Hippocampal formation (tissue), 2 donors: Measurements from ENCODE around the gene MICB.
"Not testable (repeated sequence)": the region's sequence is repeated elsewhere in the genome, so short reads cannot be mapped to it uniquely, and the experiment has no call there.

Source experiments
- DNase-seq, 2 donors: peaks; one replicate each; lab custom pipeline; 2025; lab: John Stamatoyannopoulos, UW

Gene MICB

DNA sequence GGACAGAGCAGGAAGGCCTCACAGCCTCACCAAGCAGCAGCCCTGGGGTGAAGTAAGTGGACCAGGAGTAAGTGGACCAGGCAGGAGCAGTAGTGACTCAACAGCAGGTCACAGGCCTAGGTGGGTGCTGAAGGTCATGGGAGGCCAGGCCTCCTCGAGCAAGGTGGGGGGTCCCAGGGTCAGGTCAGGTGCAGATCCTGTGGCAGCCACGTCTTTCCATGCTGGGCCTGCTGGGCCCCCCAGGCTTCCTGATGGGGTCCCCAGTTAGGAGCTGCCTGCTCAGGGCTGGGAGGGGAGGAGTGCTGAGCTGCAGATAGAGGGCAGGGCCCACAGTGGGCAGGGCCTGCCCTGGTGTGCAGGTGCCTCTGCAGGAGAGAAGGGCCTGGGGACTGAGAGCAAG lies 11.1 kb downstream of the MICB start:
- not testable (repeated sequence) for DNase-seq

GRCh38 chr6:31510007-31510406 lies 12.1 kb downstream of the MICB start:
- no peak for DNase-seq

GRCh38 chr6:31513456-31514165 lies 15.7 kb downstream of the MICB start:
- DNase-seq: no peak

DNA sequence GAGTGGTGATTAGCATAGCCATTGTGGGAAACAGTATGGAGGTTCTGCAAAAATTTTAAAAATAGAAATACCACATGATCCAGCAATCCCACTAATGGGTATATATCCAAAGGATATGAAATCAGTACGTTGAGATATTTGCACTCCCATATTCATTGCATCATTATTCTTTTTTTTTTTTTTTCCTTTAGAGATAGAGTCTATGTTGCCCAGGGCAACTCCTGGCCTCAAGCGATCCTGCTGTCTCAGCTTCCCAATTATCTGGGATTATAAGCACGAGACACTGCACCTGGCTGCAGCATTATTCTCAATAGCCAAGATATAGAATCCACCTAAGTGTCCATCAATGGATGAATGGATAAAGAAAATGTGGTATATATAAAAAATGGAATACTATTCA lies 23.9 kb downstream of the MICB start:
- no peak for DNase-seq

DNA sequence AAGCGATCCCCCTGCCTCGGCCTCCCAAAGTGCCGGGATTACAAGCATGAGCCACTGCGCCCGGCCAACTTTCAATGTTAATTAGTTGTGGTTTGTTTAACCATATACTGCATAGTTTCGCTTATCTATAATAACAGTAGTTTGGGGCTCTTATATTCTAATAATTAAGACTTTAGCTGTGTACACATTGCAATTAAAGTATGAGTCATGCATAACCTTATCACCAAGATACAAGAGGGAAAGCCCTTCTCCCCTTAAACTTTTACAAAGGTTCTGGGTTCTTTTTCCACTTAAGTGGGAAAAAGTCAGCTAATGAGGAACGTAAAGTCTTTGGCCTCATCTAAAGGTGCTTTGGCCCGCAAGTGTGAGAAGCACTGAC lies 27.6 kb downstream of the MICB start:
- no peak for DNase-seq

GRCh38 chr6:31525932-31526591 lies 28.1 kb downstream of the MICB start:
- no peak for DNase-seq

DNA sequence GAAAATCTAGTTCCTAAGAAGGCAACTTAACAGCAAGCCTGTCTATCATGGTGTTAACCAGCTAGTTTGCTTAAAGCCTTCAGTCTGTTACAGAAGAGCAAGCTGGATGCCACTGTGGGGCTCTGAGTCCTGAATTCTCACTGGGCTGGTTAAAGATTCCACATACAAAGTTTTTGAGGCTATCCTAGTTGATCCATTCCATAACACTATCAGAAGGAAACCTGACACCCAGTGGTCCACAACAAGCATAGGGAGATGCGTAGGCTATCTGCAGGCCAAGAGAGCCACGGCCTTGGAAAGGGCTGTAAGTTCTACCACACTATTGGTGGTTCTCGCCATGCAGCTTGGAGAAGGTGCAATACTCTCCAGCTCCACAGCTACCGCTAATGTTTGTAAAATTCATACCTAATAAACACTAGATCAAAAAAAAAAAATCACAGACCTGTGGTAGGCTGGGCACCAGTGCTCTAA lies 30.4 kb downstream of the MICB start:
- no peak for DNase-seq

DNA sequence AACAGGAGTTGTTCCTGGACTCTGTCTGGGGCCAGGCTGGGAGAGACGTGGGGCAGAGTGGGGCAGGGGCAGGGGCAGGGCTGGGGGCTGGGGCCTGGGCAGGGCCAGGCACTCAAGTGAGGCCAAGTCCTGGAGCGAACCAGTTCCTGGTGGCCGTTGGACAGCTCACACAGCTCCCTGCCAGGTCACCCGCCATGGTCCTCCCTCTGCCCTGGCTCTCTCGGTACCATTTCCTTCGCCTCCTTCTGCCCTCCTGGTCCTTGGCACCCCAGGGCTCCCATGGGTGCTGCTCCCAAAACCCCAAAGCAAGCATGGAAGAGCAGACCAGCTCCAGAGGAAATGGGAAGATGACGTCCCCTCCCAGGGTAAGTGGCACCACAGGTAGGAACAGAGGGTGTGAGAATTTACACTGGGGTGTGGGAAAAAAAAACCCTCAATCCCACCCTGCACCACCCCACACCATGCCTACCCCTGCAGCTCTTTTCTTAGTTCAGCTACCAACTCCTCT lies 30.9 kb downstream of the MICB start, which contains the start of gene MCCD1:
Gene MCCD1, plus strand, starts transcription at position 142 of the 508 bp plus-strand sequence. Its CDS starts 53 bp downstream, at position 195.
- DNase-seq: no peak

DNA sequence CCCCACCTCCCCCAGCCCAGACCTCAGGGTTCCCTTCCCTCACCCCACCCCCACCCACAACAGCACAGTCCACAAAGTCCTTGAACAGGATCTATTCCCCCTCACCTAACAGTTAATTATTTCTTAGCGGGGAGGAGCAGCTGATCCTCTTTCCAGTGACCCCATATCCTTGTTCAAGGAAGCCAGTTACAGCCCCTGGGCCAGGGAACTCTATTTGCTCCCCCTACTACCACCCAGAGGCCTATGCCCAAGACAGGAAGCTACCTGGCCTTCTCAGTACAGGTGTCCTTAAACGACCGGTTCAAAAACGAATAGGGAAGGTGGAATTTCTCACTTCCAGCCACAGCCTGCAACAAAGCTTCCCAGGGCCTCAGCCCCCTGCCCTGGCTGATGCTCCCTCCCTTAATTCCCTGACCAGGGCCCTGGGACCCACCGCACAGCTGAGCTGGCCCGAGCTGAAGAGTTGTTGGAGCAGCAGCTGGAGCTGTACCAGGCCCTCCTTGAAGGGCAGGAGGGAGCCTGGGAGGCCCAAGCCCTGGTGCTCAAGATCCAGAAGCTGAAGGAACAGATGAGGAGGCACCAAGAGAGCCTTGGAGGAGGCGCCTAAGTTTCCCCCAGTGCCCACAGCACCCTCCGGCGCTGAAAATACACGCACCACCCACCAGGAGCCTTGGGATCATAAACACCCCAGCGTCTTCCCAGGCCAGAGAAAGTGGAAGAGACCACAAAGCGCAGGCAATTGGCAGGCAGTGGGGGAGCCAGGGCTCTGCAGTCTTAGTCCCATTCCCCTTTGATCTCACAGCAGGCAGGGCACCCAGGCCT lies 31.6 kb downstream of the MICB start:
- no peak for DNase-seq

GRCh38 chr6:31530659-31531058 lies 32.7 kb downstream of the MICB start:
- DNase-seq: no peak

DNA sequence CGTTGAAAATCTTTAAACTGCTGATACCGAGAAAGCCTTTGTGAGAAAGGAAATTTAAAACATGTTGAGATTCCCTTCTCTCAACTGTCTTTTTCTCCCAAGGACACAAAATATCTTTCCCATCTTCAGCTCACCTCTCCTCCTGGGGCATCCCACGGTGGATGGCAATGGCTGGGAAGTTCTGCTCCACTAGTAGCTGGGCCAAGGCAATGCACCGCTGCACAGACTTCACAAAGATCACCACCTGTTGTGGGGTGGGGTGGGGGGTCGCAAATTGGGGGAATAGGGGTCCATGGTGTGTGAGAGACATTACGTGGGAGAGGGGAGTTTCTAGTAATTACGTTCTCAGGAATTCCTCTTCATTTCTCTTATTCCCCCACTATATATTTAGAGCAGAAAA lies 33.2 kb downstream of the MICB start:
- DNase-seq: no peak

- no peak for DNase-seq
Measured at GRCh38 chr6:31531771-31532643, 34.1 kb downstream of the MICB start.

- DNase-seq: no peak
Measured at GRCh38 chr6:31532644-31533454, 34.9 kb downstream of the MICB start.

DNA sequence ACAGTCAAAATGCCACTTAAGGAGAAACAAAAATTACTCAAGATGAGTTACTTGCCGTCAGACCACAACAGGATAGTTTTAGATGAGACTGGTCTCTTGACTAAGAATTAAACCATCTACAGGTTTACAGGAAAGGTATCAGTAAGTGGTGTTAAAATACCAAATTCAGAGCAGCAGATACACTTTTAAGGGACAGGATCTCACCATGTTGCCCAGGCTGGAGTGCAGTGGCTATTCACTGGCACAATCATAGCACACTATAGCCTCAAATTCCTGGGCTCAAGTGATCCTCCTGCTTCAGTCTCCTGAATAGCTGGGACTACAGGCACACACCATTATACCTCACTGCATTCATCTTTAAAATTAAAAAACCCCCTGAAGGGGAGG lies 35.5 kb downstream of the MICB start:
- DNase-seq: no peak

DNA sequence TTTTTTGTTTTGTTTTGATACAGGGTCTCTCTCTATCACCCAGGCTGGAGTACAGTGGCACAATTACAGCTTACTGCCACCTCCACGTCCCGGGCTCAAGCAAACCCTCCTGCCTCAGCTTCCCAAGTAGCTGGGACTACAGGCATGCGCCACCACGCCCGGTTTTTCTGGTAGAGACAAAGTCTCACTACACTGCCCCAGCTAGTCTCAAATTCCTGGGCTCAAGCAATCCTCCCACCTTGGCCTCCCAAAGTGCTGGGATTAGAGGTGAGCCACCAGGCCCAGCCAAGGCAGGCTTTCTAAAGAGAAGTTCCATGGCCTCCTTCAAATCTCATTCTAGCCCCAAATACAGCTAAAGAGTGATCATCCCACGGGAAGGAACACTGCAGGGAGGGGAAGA lies 36.1 kb downstream of the MICB start:
- no peak for DNase-seq

- no peak for DNase-seq
Measured at GRCh38 chr6:31534521-31535040, 36.6 kb downstream of the MICB start.

DNA sequence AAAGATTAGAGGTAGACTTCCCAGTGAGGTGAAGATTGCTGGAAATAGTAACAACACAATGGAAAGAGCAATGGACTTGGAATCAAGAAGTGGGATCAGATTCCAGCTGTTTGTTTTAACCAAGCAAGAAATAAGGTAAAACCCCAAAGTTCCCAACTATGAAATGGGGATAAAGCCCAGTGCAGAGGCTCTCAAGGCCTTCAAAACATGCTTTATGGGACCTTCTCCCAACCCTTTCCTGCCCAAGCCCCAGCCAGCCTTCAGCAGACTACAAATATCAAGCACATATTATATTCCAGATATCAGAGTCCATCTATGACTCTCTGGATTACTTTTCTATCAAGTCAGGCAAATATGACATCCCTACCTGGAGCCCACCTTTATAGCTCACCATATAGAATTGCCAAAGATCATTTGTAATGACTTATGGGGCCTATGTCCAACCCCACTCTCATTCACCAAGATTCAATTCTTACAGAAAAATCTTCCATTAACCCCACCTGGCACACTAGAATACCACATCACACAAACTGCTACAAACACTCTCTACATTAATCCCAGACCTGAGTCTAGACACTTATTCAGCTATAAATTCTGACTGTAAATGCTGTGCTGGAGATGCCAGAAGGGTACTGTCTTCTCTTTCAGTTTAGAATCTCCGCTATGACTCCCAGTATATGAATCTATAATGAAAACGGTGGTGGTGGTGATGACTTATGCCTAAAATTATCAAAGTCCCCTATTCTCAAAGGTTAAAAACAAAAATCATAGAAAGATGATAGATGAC lies 37.8 kb downstream of the MICB start:
- DNase-seq: no peak

- DNase-seq: no peak
Measured at GRCh38 chr6:31538805-31539400, 41.0 kb downstream of the MICB start.

DNA sequence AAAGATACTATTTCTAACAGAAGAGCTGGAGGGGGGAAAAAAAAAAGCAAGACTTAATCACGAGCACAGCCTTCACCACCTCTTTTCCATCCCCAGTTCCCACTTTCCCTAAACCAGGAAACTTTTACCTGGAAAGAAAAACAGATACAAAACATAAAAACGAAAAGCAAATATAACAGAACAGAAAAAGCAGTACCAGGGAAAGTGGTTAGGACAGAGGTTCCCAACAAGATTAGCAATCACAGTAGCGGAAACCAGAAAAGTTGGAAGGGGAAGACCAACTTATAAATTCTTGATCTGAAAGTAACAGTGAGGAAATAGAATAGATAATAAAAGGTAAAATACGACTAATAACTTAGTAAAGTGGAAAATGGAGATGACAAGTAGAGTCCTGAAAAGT lies 42.7 kb downstream of the MICB start:
- DNase-seq: no peak
